Jurkat, Clone E6-1 (cell line): Measurements from ENCODE around the gene SEMA3D.

ENCODE experiments used
- DNase-seq: peaks from one replicate; pipeline ENCODE4 v3.0.0-alpha.2; 2011; ENCODE audit warnings: low read depth, low spot score
- H3K4me3 ChIP-seq: 2 replicates; pipeline ENCODE4 v1.5.1; 2011; ENCODE audit warnings: mild to moderate bottlenecking, low read length, control low read depth, moderate library complexity

Gene SEMA3D

GRCh38 chr7:85135977-85136376 is 50.9 kb downstream of the SEMA3D start:
- DNase-seq: no peak
- H3K4me3 ChIP-seq: no peak overlapping the region

GRCh38 chr7:85133560-85133959 is 53.3 kb downstream of the SEMA3D start:
- DNase-seq: no peak
- no peak overlapping the region for H3K4me3 ChIP-seq

- no peak for DNase-seq
- H3K4me3 ChIP-seq: no peak overlapping the region
Observed at GRCh38 chr7:85133006-85133405, 53.9 kb downstream of the SEMA3D start.

- no peak for DNase-seq
- no peak overlapping the region for H3K4me3 ChIP-seq
Observed at GRCh38 chr7:85130702-85131101, 56.2 kb downstream of the SEMA3D start.

GRCh38 chr7:85126383-85126782 is 60.5 kb downstream of the SEMA3D start:
- no peak for DNase-seq
- no peak overlapping the region for H3K4me3 ChIP-seq

GRCh38 chr7:85125651-85126131 is 61.2 kb downstream of the SEMA3D start:
- DNase-seq: no peak

GRCh38 chr7:85125176-85125575 is 61.7 kb downstream of the SEMA3D start:
- H3K4me3 ChIP-seq: no peak overlapping the region
- no peak for DNase-seq

More at GRCh38 chr7:85125651-85126131, 61.2 kb downstream of the SEMA3D start:
- no peak overlapping the region for H3K4me3 ChIP-seq

GRCh38 chr7:85119934-85120333 is 66.9 kb downstream of the SEMA3D start:
- H3K4me3 ChIP-seq: no peak overlapping the region
- DNase-seq: no peak

- no peak for DNase-seq
- H3K4me3 ChIP-seq: no peak overlapping the region
Observed at GRCh38 chr7:85115862-85116261, 71.0 kb downstream of the SEMA3D start.

GRCh38 chr7:85115006-85115405 is 71.8 kb downstream of the SEMA3D start:
- no peak overlapping the region for H3K4me3 ChIP-seq
- DNase-seq: no peak

- no peak for DNase-seq
- no peak overlapping the region for H3K4me3 ChIP-seq
Observed at GRCh38 chr7:85114342-85114741, 72.5 kb downstream of the SEMA3D start.

GRCh38 chr7:85111761-85112160 is 75.1 kb downstream of the SEMA3D start:
- DNase-seq: no peak
- H3K4me3 ChIP-seq: no peak overlapping the region

- no peak overlapping the region for H3K4me3 ChIP-seq
- no peak for DNase-seq
Observed at GRCh38 chr7:85106719-85107118, 80.1 kb downstream of the SEMA3D start.

GRCh38 chr7:85104432-85105205 is 82.2 kb downstream of the SEMA3D start:
- H3K4me3 ChIP-seq: no peak overlapping the region
- no peak for DNase-seq

GRCh38 chr7:85103962-85104361 is 82.9 kb downstream of the SEMA3D start:
- no peak overlapping the region for H3K4me3 ChIP-seq
- no peak for DNase-seq

GRCh38 chr7:85103357-85103756 is 83.5 kb downstream of the SEMA3D start:
- H3K4me3 ChIP-seq: no peak overlapping the region
- DNase-seq: no peak

- no peak for DNase-seq
- H3K4me3 ChIP-seq: no peak overlapping the region
Observed at GRCh38 chr7:85102813-85103350, 84.0 kb downstream of the SEMA3D start.

- no peak overlapping the region for H3K4me3 ChIP-seq
- no peak for DNase-seq
Observed at GRCh38 chr7:85101347-85101746, 85.5 kb downstream of the SEMA3D start.

- H3K4me3 ChIP-seq: no peak overlapping the region
- DNase-seq: no peak
Observed at GRCh38 chr7:85097844-85098243, 89.0 kb downstream of the SEMA3D start.

GRCh38 chr7:85095806-85096205 is 91.0 kb downstream of the SEMA3D start:
- no peak for DNase-seq
- H3K4me3 ChIP-seq: no peak overlapping the region

GRCh38 chr7:85095366-85095765 is 91.5 kb downstream of the SEMA3D start:
- DNase-seq: no peak
- H3K4me3 ChIP-seq: no peak overlapping the region
